NCI-H345 treated with DMSO at 0.1 percent for 48 hours (cell line): ENCODE results near the gene WDFY3.

Experiments used
- DNase-seq: peaks from one replicate; lab custom pipeline; 2025; ENCODE audit not compliant: unreplicated experiment; lab: John Stamatoyannopoulos, UW

The WDFY3 gene

DNA sequence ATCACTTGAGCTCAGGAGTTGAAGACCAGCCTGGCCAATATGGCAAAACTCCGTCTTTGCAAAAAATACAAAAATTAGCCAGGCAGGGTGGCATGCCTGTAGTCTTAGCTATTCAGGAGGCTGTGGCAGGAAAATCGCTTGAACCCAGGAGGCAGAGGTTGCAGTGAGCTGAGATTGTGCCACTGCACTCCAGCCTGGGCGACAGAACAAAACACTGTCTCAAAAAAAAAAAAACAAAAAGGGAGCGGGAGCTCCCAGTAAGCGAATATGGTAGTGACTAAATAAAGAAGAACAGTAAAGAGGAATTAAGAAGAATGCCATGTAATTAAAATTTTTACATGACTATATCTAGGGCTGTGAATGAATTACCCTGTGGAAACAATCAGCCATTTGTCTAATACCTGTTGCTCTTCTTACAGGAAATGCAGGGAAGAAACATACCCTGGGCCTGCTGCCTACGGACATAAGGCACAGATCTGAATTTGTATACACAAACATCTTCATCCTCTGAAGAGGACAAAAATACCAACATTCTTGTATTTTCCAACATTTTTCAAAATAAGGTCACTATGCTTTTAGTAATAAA lies 11.4 kb downstream of the WDFY3 start:
- no peak for DNase-seq

DNA sequence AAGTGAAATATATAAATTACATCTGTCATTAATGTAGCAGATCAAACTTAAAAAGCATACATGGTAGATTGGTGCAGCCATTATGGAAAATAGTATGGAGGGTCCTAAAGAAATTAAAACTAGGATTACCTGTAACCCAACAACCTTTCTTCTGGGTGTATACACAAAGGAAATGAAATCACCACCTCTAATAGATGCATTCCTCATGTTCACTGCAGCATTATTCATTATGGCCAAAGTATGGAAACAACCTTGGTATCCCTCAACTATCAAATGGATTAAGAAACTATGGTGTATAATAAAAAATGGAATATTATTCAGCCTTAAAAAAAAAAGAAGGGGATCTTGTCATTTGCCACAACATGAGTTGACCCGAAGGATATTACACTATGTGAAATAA lies 13.7 kb downstream of the WDFY3 start:
- no peak for DNase-seq

DNA sequence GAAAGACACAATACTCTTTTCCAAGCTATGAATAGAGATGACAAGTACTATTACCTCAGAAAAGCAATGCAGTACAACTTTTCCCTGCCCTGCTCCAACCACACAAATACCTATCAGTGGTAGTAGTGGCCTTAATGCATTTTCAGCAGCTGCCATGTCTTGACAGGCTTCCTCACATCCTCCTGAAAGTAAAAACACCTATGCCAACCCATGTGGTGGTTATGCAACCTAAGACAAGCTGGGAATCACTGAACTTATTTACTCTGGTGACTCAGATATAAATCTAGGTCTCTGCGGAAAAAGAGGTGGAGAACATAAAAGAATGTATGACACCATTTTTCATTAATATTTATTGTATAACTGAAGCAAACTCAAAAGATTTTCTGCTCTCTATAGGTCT lies 14.5 kb downstream of the WDFY3 start:
- no peak for DNase-seq

DNA sequence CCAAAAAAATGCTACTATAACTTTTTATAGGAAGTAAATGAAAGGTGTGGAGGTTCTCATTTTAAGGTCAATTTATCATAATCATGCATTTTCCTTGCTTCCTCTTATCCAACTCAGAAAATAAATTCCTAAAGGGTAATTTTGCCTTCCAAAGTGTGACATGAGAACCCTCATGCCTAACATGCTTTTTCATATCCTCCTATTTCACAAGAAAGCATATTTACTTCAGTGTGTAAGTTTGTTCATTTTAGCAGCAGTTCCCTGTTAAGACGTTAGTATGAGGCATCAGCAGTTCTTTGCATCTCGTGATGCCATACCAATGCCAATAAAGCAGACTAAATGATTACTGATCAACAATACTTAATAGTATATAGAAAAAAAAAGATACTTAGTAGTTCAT lies 18.4 kb downstream of the WDFY3 start:
- DNase-seq, result no peak

DNA sequence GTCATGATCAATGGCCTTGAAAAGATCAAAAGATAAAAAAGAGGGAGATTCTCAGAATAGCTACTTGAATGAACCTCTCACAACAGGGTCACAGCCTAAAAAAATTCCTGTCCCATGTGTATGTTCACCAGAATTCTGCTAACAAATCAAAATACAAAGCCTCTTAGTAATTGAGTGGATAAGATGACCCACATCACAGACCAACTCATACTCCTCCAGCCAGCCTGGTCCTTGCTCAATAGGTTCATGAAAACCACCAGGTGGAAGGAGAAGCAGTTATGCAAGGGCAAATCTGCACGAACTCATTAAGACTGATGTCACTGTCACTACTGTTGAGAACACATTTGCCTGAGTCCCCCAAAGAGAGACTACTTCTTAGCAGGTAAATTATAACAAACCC lies 21.5 kb downstream of the WDFY3 start:
- DNase-seq, result no peak

DNA sequence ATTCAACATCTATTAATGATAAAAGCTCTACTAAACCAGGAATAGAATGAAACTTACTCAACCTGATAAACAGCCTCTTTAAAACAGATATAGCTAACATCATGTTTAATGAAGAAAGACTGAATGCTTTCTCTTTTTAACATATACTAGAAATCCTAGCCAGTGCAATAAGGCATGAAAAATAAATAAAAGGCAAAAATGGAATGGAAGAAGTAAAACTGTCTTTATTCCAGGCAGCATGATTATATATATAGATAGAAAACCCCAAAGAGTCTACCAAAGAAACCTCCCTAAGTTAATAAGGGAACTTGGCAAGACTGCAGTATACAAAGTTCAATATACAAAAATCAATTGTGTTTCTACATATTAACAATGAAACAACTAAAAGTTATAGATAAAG lies 25.5 kb downstream of the WDFY3 start:
- no peak for DNase-seq

DNA sequence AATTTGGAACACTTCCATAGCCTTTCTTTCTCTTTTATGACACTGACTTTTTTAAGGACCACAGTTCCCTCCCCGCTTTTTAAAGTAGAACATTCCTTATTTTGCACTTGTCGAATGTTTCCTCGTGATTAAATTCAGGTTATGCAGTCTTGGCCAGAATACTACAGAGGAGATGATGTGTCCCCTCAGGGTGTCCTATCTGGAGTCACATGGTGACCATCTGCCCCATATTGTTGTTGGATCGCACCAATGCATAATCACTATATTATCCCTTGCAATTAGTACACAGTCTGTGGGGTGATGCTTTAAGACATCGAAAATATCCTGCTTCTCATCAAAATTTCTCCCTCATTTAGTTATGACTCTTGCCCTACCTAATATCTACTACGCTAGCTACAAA lies 27.4 kb downstream of the WDFY3 start:
- DNase-seq, result no peak

DNA sequence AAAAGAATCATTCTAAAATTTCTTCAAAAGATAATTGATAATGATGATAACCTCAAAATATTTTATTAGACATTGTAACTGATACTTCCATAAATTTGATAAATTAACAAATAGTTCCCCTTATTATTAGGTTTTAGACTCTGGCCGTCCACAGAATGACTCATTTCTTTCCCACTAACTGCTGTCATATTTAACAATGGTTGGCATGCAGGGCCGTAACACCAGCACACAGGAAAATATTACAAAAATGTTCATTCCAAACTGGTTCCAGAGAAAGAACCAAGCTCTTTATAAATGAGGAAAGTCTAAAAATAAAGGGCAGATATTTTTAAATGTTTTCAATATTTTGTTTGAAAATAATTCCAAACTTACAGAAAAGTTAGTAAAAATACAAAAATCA lies 28.2 kb downstream of the WDFY3 start:
- no peak for DNase-seq

DNA sequence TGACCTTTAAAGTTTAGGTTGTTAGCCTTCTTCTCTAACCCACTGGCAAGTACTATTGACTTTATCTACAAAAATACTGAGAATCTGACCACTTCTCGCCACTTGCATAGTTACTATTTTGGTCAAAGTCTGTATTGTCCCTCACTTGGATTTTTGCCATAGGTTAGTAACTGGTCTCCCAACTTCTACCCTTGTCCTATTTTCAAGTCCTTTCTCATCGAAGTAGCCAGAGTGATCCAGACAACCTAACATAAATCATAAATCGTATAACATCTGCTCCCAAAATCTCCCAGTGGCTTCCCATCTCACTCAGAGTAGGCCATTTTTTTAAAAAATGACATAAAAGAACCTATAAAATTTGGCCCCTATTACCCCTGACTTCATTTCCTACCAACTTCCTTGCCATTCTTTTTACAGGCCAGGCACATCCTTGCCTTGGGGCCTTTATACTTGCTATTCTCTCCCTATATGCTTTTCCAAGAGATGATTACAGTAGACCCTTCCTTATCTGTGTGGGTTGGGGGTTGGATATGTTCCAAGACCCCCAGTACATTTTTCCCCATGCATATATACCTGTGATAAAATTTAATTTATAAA lies 29.0 kb downstream of the WDFY3 start:
- DNase-seq, result no peak

DNA sequence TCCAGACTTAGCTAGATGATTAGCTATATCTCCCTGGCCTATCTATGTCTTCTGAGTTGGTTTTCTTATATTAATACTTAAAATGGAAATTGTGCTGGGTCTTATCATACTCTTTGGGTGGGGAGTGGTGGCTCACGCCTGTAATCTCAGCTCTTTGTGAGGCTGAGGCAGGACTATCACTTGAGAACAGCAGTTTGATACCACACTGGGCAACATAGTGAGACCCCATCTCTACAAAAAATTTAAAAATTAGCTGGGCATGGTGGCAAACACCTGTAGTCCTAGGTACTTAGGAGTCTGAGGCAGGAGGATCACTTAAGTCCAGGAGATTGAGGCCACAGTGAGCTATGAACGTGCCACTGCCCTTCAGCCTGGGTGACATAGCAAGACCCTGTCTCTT lies 30.4 kb downstream of the WDFY3 start:
- no peak for DNase-seq

DNA sequence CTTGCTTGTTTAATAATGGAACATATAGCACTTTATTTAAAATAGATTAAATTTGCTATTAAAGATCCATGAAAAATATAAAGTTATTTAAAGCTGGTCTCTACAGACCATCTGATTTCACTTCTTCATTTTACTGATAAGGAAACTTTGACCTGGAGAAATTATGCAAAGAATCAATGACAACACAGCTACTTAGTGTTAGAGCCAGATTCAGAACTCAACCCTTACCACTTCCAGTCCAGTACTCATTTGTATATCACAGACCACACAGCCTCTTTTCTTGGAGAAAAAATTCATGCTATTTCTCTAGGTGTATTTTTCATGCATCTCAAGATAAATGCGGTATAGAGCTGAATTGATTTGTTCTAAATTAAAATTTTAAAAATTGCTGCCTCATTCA lies 34.0 kb downstream of the WDFY3 start:
- DNase-seq, result no peak

DNA sequence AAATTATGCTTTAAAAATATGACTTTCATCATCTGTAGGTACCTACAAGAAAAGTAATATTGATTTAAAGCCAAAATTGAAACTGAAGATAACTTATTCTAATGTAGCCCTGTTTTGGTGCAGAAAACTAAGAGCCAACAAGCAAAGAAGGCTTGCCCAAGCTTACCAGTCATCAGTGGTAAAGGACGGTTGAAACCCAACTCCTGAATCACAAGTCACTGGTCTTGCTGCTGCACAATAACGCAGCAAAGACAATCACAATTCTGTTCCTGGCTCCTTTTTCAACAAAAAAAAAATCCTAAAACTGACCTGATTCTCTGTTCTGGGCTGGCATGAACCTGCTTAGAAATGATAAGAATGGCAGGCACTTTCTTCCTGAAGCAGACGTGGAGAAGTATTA lies 34.5 kb downstream of the WDFY3 start:
- DNase-seq, result no peak

DNA sequence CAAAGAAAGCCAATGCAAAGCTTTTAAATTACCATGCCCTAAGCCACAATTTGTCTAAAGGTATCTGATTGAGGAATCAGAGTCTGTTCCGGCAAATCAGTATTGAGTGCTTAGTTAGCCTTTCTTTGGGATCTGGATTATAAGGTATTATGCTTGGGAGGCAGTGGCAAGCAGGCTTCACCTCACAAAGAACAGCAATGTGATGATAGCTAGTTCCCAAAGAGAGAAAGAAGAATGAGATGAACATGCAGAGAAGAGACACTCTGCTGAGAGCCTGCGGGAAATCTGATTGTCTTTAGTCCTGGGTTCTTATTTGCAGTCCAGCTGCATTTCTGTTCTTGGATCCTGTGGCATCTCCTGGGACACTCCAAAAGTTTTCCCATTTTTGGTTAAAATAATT lies 35.2 kb downstream of the WDFY3 start:
- no peak for DNase-seq

DNA sequence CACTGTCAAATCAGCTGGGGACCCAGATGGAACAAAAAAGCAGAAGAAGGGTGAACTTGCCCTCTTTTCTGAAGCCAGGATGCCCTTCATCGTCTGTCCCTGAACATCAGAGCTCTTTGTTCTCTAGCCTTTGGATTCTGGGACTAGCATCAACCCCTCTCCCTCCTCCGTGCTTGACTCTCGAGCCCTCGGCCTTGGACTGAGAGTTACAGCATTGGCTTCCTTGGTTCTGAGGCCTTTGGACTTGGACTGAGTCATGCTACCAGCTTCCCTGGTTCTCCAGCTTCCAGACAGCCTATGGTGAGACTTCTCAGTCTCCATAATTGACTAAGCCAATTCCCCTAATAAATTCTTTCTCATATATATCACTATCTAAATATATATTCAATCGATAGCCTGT lies 38.4 kb downstream of the WDFY3 start:
- no peak for DNase-seq

DNA sequence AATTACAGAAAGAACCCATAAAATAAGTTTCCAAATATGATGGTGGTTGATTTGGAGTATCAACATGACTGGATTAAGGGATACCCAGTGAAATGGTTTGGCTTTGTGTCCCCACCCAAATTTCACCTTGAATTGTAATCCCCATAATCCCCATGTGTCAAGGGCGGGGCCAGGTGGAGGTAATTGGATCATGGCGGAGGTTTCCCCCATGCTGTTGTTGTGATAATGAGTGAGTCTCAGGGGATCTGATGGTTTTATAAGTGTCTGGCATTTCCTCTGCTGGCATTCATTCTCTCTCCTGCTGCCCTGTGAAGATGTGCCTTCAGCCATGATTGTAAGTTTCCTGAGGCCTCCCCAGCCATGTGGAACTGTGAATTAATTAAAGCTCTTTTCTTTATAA lies 39.1 kb downstream of the WDFY3 start:
- no peak for DNase-seq

DNA sequence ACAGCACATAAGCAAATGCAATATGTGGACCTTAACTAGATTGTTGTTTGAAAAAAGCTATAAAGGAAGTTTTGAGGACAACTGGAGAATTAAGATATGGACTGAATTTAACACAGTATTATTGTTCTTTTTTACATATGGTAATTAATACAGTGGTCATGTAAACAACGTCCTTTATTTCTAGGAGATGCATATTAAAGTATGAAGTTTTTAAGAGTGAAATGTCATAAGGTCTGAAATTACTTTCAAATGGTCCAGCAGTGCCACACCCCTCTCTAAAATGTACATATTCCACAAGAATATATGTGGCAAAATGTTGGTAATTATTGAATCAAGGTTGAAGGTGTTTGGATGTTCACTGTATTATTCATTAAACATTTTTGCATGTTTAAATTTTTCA lies 40.9 kb downstream of the WDFY3 start:
- no peak for DNase-seq

DNA sequence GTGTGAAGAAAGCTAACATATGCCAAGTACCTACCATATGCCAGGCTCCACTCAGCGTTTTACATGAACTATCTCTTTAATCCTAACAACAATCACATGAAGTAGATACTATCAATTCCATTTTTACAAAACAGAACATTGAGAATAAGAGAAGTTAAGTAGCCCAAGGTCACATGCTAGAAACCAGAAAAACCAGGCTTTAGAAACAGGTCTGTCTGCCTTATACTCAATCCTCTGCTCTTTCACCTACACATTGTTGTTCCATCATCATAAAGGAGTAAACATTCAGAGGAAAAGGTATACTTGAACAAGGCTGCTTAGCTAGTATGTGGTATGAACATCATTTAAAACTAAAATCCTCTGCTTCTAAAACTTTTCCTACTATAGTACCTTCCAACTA lies 42.1 kb downstream of the WDFY3 start:
- DNase-seq, result no peak

DNA sequence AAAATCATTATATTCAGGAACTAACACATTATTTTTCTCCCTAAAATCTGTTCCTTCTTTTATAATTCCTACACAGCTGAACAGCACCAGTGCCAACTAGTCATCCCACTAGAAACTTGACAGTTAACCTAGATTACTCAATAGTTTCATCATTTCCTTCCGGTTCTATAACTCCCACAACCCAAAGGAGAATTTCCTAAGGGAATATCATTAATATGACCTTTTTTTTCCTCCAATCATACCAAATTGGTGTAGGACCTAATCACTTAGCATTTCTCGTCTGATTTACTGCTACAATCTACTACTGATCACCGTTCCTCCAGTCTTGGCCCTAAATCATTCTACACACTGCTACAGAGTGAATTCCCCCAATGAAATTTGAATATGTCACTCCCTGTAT lies 45.9 kb downstream of the WDFY3 start:
- no peak for DNase-seq

DNA sequence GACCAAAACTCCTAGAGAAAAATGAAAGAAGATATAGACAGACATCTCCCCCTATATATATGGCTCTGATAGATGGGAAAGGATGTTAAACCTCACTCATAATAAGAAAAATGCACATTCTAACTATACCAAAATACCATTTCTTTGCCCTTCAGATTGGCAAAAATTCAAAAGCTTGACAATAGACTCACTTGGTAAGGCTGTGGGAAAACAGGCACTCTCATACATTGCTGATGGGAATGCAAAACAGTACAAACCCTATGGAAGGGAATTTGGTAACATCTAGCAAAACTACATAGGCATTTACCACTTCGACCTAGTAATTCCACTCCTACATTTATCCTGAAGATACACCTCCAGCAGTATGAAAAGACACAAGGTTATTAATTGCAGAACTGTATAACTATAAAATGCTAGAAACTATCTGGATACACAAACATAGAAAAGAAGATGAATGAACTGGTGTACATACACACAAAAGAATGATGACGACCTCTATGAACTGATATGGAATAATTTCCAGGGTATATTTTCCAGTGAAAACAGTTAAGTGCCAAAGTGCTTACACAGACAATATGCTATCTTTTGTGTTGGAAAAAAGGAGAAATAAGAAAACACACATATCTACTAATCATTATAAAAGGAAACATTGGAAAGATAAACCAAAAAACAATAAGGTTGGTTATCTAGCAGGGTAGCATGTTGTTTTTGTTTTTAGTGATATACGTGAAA lies 48.5 kb downstream of the WDFY3 start:
- no peak for DNase-seq

DNA sequence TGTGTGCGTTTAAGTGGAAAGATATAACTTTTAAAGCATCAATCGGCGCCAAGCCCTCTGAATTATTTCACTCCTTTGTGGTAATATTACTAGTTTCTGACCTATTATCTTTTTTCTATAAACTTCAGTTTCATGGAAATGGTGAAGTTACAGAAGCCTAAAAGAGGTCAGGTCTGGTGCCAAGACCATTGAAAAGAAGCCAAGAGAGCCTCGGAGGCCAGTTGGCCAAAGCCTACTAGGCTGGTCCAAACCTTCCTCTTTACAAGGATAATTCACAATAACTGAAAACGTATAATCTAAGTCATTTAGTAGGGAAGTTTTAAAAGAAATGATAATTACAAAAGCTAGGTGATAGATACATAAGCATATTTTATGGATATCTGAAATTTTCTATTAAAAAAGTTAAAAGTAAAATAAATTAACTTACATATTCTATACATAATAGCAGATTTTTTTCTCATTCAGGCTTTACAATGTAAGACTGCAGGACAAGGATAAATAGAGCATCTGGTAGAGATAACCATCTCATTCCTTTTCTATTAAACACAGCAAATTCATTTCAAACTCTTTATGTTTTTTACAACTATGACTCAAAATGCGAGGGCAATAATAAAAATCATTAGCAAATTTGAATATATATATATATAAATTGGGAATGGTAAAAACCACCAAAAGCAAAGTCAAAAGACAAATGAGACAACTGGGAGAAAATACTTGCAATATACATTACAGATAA lies 49.2 kb downstream of the WDFY3 start:
- DNase-seq, result no peak

DNA sequence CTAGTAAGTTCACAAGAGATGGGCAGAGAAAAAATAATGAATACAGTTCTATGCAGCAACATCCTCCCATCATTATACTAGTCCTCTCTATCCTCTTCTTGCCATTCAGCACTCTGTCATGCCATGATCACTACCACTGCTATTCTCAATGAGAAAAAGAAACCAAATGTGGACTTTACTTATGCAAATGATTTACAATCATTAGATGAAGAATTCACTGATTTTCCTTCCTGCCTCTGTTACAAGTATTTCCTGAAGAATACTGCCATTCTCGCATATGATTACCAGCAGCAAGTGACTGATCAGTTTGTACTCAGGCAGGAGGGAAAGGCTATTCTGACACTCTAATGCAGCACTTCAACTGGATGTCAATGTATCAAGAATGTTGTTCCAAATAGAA lies 50.3 kb downstream of the WDFY3 start:
- no peak for DNase-seq

DNA sequence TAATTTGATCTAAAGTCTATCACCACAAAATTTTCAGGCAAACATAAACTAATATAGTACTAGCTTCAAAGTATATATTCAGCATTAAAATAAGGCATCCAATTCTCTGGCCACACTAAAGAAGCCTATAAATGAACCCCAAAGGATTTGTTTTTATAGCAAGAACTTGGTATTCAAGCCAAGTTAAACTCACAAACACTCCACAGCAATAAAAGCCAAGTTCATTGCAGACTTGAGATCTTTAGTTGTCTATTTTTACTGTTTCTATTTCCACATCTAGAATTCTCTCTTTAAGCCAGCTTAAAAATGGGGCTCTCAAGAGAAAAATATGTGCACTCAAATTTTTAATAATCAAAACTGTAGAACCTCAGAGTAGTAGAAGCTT lies 51.1 kb downstream of the WDFY3 start:
- no peak for DNase-seq
